ENCODE results near the gene GJB4.
A peak's percentile ranks its signal among the peaks of the same experiment; 100 is the strongest.

The GJB4 gene

DNA sequence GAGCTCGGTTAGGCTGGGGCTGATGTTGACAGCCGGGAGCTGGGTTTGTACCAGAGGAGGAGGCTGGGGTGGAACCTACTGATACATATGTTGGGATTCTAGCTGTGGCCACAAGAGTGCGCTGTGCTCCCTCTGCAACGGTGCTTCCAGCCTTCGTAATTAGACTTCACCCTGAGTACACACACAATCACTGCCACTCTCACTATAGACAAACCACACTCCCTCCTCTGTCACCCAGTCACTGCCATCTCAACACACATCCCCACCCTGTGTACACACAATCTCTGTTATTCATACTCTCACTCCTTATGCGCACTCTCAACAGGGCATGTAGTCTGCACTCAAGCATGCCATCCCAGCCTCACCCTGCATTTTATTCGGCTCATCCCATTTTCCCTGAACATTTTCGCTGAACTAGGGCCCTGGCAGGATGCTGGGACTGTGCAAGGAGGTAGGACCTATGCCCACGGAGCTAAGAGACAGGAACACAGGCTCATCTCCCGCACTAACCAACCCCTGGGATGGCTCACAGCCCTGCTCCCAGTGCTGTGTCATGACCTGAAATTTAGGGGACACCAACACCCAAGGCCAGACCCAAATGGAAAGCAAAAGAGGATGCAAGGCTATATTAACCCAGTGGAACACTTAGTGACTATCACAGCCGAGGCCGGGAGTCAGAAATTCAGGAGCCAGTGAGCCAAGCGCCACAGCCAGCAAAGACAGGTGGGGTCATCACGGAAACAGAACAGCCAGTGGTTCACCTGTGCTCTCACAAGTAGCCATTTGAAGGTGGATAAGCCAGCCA is 27.2 kb downstream of the GJB4 start:
- TF ChIP-seq RAD21 (IDR thresholded peaks at IDR 0.05; ENCODE audit: low read depth), result peak; percentile 81
- TF ChIP-seq EP300 (IDR thresholded peaks at IDR 0.05; ENCODE audit: borderline replicate concordance), result no peak

DNA sequence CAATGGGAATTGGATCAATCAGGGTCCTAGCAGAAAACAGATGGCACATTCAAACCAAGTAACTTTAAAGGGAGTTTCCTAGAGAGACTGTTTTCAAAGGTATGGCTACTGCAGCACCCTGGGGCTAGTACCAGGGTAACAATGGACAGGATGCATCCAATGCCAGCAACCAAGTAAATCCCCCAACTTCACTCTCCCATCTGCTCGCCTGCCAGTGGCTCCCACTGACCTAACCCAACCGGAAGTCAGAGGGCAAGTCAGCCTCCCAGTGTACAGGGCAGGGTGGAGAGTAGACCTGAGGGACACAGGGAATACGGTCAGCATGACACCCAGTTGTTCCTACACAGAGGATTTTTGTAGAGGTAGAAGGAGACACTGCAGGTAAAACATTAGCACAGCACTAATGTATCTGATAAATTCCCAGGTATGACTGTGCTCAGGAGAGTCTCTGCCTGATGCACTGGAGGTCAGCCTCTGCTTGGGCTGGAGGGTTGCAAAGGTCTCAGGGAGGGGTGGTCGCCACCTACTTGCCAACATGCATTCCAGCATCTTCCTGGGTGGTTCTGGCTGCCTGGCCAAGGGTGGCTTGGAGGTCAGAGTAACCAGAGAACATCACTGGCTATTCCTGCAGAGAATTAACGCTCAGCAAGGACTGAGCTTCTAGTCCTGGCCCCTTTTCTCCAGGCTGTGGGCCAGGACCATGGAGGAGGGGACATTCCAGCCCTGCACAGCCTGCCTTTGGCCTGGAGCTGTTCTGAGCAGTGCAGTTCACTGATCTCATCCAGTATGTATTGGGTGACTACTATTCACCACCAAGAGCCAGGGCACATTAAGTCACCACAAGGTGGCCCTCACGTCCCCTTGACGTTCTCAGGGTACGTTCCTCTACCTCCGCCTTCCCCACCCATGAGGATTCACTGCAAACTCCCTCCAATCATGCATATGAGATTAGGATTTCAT is 28.2 kb downstream of the GJB4 start:
- TF ChIP-seq RAD21 (IDR thresholded peaks at IDR 0.05; ENCODE audit: low read depth), result peak; percentile 18; the same call in 1 of the 2 replicates
- no peak for TF ChIP-seq TCF12 (IDR thresholded peaks at IDR 0.05; ENCODE audit: low read depth)

DNA sequence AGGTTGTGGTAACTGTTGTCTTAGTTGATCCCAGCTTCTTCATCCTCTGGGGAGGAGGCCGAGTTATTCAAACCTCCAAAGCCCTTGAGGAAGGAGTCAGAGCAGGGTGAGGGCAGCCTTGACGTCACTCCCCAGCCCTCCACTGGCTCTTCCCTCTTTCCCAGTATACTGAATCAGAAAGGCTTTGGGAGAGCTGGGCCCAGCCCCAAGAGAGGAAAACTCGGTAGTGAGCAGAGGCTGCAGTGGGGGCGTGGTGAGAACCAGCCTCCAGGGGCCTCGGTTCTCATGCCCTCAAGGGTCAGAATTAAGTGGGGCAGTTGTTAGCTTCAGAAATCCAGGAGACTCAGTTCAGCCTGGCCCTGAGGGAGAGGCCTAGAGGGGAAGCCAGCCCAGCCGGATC is 31.4 kb downstream of the GJB4 start:
- TF ChIP-seq RAD21 (IDR thresholded peaks at IDR 0.05; ENCODE audit: low read depth), result no peak
- no peak for TF ChIP-seq EP300 (IDR thresholded peaks at IDR 0.05; ENCODE audit: borderline replicate concordance)
- no peak for TF ChIP-seq CREB1 (IDR thresholded peaks at IDR 0.05; ENCODE audit: low read depth)
- TF ChIP-seq TEAD4 (IDR thresholded peaks at IDR 0.05), result no peak
- TF ChIP-seq, protein P1, sequence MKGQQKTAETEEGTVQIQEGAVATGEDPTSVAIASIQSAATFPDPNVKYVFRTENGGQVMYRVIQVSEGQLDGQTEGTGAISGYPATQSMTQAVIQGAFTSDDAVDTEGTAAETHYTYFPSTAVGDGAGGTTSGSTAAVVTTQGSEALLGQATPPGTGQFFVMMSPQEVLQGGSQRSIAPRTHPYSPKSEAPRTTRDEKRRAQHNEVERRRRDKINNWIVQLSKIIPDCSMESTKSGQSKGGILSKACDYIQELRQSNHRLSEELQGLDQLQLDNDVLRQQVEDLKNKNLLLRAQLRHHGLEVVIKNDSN (IDR thresholded peaks at IDR 0.05), result no peak
- TF ChIP-seq YY1 (IDR thresholded peaks at IDR 0.05; ENCODE audit: low read depth), result no peak
- no peak for TF ChIP-seq CEBPB (IDR thresholded peaks at IDR 0.05)
- TF ChIP-seq EGR1 (IDR thresholded peaks at IDR 0.05), result no peak

DNA sequence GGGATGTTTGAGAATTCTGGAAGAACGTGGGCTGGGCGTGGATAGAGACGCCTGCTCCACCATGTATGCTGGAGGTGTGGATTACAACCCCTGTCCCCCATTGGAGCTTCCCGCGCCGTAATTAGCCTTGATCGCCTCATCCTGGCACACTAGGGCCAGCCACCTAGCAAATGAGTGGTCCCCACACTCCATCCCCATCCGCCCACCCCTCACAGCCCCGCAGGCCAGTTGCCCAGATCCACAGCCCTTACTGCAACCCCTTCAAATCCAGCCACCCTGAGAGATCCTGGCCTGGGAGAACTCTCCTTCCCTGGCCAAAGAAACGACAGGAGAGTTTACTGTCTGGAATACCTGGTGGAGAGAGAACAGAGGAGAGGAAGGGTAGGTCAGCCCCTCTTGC is 32.9 kb downstream of the GJB4 start:
- no peak for TF ChIP-seq ZBTB7A (IDR thresholded peaks at IDR 0.05; ENCODE audit: low read depth)

DNA sequence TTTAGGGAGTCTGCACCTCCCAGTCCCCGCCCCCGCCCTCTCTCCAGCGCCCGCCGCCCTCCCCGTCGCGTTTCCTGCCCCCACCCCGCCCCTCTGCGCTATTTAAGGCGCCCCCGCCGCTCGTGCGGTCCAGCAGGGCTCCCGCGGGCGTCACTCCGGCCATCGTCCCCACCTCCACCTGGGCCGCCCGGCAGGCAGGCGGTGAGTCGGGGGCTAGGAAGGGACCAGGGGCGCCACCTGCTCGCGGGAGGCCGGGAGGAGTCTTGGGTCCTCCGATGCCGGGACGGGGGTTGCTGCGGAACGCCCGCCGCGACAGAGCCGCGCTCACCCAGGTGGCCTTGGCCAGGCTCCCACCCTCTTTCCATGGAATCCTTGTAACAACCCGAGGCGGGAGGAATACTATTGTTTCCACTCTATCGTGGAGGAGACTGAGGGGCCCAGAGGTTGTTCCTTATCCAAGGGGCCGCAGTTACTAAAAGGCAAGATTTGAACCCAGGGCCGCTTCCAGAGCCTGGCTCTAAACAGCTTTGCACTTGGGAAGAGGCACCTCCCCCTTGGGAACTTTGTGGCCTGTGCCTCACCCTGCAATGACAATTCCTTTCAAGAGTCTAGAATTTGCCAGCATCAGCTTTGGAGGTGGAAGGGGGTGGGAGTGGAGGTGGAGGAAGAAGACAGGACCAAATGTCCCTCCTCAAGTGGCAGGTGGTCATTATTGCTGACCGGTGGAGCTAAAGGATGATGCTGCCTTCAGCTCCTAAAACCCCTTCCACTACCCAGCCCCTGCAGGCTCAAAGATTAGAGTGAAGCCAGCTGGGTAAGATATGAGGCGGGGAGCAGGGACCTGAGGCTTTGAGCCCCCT is 33.6 kb downstream of the GJB4 start, which contains the start of gene GJA4:
Gene GJA4 (plus strand): TSS at position 132 of the 860 bp plus-strand sequence. CDS start 1,215 bp downstream, outside the sequence.
- TF ChIP-seq ZBTB7A (IDR thresholded peaks at IDR 0.05; ENCODE audit: low read depth) (peak; percentile 44; the same call in 1 of the 2 replicates), TCF12 (IDR thresholded peaks at IDR 0.05; ENCODE audit: low read depth) (no peak)

DNA sequence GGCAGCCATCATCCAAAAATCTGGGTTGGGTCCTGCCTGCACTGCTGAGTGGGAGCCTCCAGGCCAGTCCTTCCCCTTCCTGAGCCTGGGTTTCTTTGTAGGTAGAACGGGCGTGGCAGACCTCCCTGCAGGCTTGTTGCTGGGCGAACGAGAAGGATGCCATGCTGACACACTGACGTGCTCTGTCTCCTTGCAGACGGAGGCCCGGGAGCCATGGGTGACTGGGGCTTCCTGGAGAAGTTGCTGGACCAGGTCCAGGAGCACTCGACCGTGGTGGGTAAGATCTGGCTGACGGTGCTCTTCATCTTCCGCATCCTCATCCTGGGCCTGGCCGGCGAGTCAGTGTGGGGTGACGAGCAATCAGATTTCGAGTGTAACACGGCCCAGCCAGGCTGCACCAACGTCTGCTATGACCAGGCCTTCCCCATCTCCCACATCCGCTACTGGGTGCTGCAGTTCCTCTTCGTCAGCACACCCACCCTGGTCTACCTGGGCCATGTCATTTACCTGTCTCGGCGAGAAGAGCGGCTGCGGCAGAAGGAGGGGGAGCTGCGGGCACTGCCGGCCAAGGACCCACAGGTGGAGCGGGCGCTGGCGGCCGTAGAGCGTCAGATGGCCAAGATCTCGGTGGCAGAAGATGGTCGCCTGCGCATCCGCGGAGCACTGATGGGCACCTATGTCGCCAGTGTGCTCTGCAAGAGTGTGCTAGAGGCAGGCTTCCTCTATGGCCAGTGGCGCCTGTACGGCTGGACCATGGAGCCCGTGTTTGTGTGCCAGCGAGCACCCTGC is 34.7 kb downstream of the GJB4 start:
- TF ChIP-seq, protein P1 (IDR thresholded peaks at IDR 0.05), result no peak
- TF ChIP-seq TAF1 (IDR thresholded peaks at IDR 0.05; ENCODE audit: low read depth) (no peak), FOXM1 (IDR thresholded peaks at IDR 0.05; ENCODE audit: borderline replicate concordance, low read depth) (no peak), ZBTB7A (IDR thresholded peaks at IDR 0.05; ENCODE audit: low read depth) (no peak)

DNA sequence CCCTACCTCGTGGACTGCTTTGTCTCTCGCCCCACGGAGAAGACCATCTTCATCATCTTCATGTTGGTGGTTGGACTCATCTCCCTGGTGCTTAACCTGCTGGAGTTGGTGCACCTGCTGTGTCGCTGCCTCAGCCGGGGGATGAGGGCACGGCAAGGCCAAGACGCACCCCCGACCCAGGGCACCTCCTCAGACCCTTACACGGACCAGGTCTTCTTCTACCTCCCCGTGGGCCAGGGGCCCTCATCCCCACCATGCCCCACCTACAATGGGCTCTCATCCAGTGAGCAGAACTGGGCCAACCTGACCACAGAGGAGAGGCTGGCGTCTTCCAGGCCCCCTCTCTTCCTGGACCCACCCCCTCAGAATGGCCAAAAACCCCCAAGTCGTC is 35.2 kb downstream of the GJB4 start:
- TF ChIP-seq TCF12 (IDR thresholded peaks at IDR 0.05; ENCODE audit: low read depth), result no peak

DNA sequence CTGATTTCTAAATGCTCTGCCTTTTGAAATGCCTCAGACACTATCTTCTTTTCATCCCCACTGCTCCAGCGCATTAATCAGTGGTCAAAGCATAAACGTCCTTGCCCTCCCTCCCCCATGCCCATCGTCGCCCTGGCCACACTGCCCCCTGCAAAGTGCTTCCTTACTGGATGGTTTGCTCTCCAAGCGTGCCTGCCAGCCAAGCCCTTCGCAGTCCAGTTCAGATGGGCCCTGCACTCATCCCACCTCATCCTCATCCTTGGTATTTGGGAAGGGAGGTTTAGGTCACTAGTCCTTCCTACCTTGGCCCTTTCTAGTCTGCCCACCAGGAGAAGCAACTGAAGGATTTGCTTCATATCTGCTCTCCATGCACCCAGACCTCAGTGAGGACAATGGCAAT is 36.4 kb downstream of the GJB4 start:
- TF ChIP-seq, protein P2, sequence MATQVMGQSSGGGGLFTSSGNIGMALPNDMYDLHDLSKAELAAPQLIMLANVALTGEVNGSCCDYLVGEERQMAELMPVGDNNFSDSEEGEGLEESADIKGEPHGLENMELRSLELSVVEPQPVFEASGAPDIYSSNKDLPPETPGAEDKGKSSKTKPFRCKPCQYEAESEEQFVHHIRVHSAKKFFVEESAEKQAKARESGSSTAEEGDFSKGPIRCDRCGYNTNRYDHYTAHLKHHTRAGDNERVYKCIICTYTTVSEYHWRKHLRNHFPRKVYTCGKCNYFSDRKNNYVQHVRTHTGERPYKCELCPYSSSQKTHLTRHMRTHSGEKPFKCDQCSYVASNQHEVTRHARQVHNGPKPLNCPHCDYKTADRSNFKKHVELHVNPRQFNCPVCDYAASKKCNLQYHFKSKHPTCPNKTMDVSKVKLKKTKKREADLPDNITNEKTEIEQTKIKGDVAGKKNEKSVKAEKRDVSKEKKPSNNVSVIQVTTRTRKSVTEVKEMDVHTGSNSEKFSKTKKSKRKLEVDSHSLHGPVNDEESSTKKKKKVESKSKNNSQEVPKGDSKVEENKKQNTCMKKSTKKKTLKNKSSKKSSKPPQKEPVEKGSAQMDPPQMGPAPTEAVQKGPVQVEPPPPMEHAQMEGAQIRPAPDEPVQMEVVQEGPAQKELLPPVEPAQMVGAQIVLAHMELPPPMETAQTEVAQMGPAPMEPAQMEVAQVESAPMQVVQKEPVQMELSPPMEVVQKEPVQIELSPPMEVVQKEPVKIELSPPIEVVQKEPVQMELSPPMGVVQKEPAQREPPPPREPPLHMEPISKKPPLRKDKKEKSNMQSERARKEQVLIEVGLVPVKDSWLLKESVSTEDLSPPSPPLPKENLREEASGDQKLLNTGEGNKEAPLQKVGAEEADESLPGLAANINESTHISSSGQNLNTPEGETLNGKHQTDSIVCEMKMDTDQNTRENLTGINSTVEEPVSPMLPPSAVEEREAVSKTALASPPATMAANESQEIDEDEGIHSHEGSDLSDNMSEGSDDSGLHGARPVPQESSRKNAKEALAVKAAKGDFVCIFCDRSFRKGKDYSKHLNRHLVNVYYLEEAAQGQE (IDR thresholded peaks at IDR 0.05; ENCODE audit: low read depth), result no peak
- no peak for TF ChIP-seq EGR1 (IDR thresholded peaks at IDR 0.05)
- no peak for TF ChIP-seq TAF1 (IDR thresholded peaks at IDR 0.05; ENCODE audit: low read depth)
- TF ChIP-seq EP300 (IDR thresholded peaks at IDR 0.05; ENCODE audit: borderline replicate concordance), result no peak
- TF ChIP-seq CREB1 (IDR thresholded peaks at IDR 0.05; ENCODE audit: low read depth), result no peak
- no peak for TF ChIP-seq FOXM1 (IDR thresholded peaks at IDR 0.05; ENCODE audit: borderline replicate concordance, low read depth)
- no peak for TF ChIP-seq TCF12 (IDR thresholded peaks at IDR 0.05; ENCODE audit: low read depth)
- TF ChIP-seq CEBPB (IDR thresholded peaks at IDR 0.05), result no peak
- TF ChIP-seq, protein P1 (IDR thresholded peaks at IDR 0.05), result no peak
- TF ChIP-seq, protein P3, sequence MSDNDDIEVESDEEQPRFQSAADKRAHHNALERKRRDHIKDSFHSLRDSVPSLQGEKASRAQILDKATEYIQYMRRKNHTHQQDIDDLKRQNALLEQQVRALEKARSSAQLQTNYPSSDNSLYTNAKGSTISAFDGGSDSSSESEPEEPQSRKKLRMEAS (IDR thresholded peaks at IDR 0.05), result no peak
- no peak for TF ChIP-seq YY1 (IDR thresholded peaks at IDR 0.05; ENCODE audit: low read depth)
- TF ChIP-seq RAD21 (IDR thresholded peaks at IDR 0.05; ENCODE audit: low read depth), result no peak
- TF ChIP-seq ZBTB7A (IDR thresholded peaks at IDR 0.05; ENCODE audit: low read depth), result no peak
- TF ChIP-seq NFIC (IDR thresholded peaks at IDR 0.05), result no peak
- TF ChIP-seq TEAD4 (IDR thresholded peaks at IDR 0.05), result no peak
